AG04449 (cell line): ENCODE measurements around the gene PRKD2.
A peak's percentile ranks its signal among the peaks of the same experiment; 100 is the strongest.

Source experiments
- CTCF ChIA-PET: fragments of 350-600 bp; formaldehyde crosslinking; extraction: SDS; loops from one replicate; lab custom pipeline; 2021; ENCODE audit warnings: antibody characterized with exemption; lab: Yijun Ruan, JAX
- POLR2A ChIA-PET: fragments of 400-600, 350-600 bp; formaldehyde crosslinking; extraction: SDS; loops from one replicate; lab custom pipeline; 2020; ENCODE audit warnings: antibody characterized with exemption, inconsistent platforms; lab: Yijun Ruan, JAX
- DNase-seq: peaks from one replicate; pipeline ENCODE4 v3.0.0-alpha.2; 2010; ENCODE audit warnings: low read depth, low spot score
- H3K4me3 ChIP-seq: 2 replicates; pipeline ENCODE4 v1.5.1; 2011; ENCODE audit warnings: low read depth, mild to moderate bottlenecking, control low read depth, low read length
- CTCF ChIP-seq: IDR thresholded peaks from one replicate; pipeline ENCODE4 v1.5.1; 2011; ENCODE audit warnings: mild to moderate bottlenecking, moderate library complexity, low read length, control low read depth, inconsistent platforms; ENCODE audit not compliant: insufficient read depth; ENCODE audit errors: missing control alignments

PRKD2 gene

DNA sequence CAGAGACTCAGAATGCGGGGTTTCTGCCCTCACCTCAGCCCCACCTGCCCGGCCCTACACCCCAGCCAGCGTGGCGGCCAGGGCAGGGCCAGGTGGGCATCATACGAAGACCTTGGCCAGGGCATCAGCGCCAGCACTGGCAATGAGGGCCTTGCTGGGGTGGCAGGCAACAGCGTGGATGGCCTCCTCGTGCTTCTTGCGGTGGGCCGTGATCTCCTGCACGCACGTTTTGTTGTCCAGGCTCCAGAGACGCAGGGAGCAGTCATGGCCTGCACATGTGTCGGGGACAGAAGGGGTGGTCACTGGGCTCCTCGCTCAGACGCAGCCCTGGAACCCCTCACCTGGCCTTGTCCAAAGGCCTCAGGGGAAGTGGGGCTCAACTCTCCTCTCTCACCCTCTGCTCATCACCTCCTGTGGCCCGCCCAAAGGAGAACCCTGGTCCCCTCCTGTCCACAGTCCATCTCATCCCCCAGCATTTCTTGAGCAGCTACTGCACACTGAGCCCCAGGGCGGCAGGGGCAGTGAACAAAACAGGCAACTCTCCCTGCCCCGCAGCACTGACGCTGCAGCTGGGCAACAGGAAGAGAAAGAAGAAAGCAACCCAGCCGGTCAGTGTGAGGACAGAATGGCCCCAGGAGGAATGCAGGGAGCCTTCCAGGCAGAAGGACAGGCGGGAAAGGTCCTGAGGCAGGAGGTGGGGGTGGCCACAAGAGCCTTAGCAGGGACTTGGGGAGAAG lies 3.8 kb upstream of the PRKD2 start:
- no peak overlapping the region for H3K4me3 ChIP-seq
- DNase-seq, result no peak
- TF ChIP-seq CTCF, result no peak
- ChIA-PET CTCF (interaction anchor here (1.1 to 1.8 kb wide), 5 partner anchors 8 to 81 kb away, joined by 3 to 11 read pairs (median 4); no protein-coding TSS in a partner anchor), POLR2A (no interaction called here)

DNA sequence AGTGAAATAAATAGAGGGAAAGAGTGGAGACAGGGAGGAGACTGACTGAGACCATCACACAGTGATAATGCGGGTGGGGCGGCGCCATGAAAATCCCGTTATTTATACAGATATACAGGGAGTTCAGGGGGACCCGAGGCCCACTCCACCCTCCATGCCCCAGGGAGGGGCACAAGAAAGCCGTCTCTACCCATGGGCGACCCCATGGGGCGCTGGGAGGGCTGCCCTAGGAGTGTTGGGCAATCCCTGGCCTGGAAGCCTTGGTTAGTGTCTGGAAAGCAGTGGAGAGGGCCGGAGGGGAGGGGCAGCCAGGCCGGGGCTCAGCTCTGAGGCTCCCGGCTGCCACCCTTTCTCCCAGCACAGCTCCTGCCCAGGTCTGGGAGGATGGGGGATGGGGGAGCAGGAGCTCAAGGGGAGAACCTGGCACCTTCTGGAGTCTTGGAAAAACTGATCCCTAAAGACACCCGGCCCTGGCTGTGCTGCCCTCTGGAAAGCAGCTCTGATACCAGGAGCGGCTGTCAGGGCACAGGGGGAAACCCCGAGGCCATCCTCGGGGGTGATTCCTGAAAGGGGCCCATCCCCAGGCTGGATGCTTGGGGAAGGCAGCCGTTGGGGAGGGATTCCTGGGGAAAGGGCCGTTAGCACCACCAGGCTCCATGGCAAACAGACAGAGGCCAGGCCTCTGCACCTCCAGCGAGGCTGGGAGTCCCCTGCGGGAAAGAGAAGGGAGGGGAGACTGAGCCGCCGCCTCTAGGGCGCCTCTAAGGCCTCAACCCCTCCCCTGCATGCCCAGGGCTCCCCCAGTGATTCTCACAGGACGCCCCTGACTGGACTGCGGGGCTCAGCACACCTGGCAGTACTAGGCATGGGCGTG lies 3.0 kb upstream of the PRKD2 start:
- no peak overlapping the region for H3K4me3 ChIP-seq
- CTCF ChIA-PET, result interaction anchor here (1.7 to 1.8 kb wide), 3 partner anchors 9 to 14 kb away, joined by 4 to 11 read pairs (median 4); no protein-coding TSS in a partner anchor
- POLR2A ChIA-PET, result no interaction called here
- no peak for DNase-seq
- TF ChIP-seq CTCF, result no peak

DNA sequence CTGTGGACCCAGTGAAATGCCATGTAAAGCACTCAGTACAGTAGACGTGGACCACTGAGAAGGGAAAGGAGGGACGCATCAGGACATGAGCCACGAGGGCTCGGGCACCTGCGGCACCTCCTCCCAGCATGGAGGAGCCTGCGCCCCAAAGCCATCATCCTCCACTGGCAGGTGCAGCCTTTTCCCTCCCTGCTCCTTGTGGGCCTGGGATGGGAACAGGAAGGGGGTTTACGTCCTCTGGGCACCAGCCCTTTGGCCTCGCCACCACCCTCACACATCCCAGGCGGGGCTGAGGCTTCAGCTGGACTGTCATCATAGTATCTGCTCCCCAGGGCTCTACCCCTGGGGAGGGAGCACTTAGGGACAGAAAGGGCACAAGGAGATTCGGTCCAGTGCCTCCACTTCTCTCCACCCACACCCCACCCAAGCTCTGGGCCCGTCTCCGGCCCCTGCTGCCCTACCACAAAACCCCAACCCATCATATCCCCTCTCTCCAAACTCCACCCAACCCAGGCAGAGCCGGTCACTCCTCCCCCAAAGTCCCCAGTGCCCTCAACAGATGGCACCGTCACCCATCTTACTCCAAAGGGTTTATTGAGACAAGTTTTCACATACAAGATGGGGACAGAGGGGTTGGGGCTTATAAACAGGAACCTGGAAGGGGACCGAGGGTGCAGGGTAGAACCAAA lies 2.2 kb upstream of the PRKD2 start:
- no peak for TF ChIP-seq CTCF
- no peak for DNase-seq
- ChIA-PET POLR2A (no interaction called here), CTCF (interaction anchor here (1.1 to 1.8 kb wide), 4 partner anchors 10 to 102 kb away, joined by 3 to 11 read pairs (median 4); no protein-coding TSS in a partner anchor)
- H3K4me3 ChIP-seq, result no peak overlapping the region

- ChIA-PET POLR2A (no interaction called here), CTCF (interaction anchor here (1.0 to 1.8 kb wide), 5 partner anchors 10 to 102 kb away, joined by 3 to 11 read pairs (median 4); no protein-coding TSS in a partner anchor)
- DNase-seq, result no peak
- no peak overlapping the region; the same call in 1 of the 2 replicates for H3K4me3 ChIP-seq
- TF ChIP-seq CTCF, result no peak
Measured at GRCh38 chr19:46718157-46718933, 1.4 kb upstream of the PRKD2 start.

- no peak for TF ChIP-seq CTCF
- ChIA-PET POLR2A (no interaction called here), CTCF (interaction anchor here (1.0 to 1.1 kb wide), 2 partner anchors 11 to 101 kb away, joined by 3 to 10 read pairs; no protein-coding TSS in a partner anchor)
- H3K4me3 ChIP-seq, result peak overlapping the region; percentile 78
- DNase-seq, result no peak
Measured at GRCh38 chr19:46717716-46718143, 816 bp upstream of the PRKD2 start.
